ENCODE data around the gene SLC24A3.

The SLC24A3 gene

GRCh38 chr20:19349879-19350278 is 137.4 kb downstream of the SLC24A3 start:
- DNase-seq, result no peak

- no peak for DNase-seq
Measured at GRCh38 chr20:19351542-19351941, 139.1 kb downstream of the SLC24A3 start.

GRCh38 chr20:19354950-19355349 is 142.5 kb downstream of the SLC24A3 start:
- no peak for DNase-seq

GRCh38 chr20:19361790-19362189 is 149.3 kb downstream of the SLC24A3 start:
- DNase-seq, result no peak

GRCh38 chr20:19363476-19363875 is 151.0 kb downstream of the SLC24A3 start:
- no peak for DNase-seq

GRCh38 chr20:19367591-19367990 is 155.1 kb downstream of the SLC24A3 start:
- DNase-seq, result no peak

GRCh38 chr20:19368351-19368750 is 155.9 kb downstream of the SLC24A3 start:
- no peak for DNase-seq

- DNase-seq, result no peak
Measured at GRCh38 chr20:19370076-19371075, 157.9 kb downstream of the SLC24A3 start.

GRCh38 chr20:19371112-19371511 is 158.7 kb downstream of the SLC24A3 start:
- DNase-seq, result no peak

GRCh38 chr20:19374216-19374615 is 161.8 kb downstream of the SLC24A3 start:
- DNase-seq, result no peak

- no peak for DNase-seq
Measured at GRCh38 chr20:19375395-19375794, 163.0 kb downstream of the SLC24A3 start.

GRCh38 chr20:19375801-19376200 is 163.4 kb downstream of the SLC24A3 start:
- no peak for DNase-seq

GRCh38 chr20:19376451-19377229 is 164.2 kb downstream of the SLC24A3 start:
- DNase-seq, result no peak

GRCh38 chr20:19378058-19378457 is 165.6 kb downstream of the SLC24A3 start:
- no peak for DNase-seq

GRCh38 chr20:19380211-19380610 is 167.8 kb downstream of the SLC24A3 start:
- DNase-seq, result no peak

- no peak for DNase-seq
Measured at GRCh38 chr20:19381947-19382346, 169.5 kb downstream of the SLC24A3 start.

- no peak for DNase-seq
Measured at GRCh38 chr20:19382386-19383340, 170.2 kb downstream of the SLC24A3 start.

- no peak for DNase-seq
Measured at GRCh38 chr20:19384940-19385339, 172.5 kb downstream of the SLC24A3 start.

- no peak for DNase-seq
Measured at GRCh38 chr20:19387251-19387650, 174.8 kb downstream of the SLC24A3 start.

- no peak for DNase-seq
Measured at GRCh38 chr20:19392344-19393130, 180.1 kb downstream of the SLC24A3 start.

- DNase-seq, result no peak
Measured at GRCh38 chr20:19396460-19397081, 184.1 kb downstream of the SLC24A3 start.
